ENCODE data around the gene TMEM132A. TPM values are rescaled to one million over a fixed set of nuclear protein-coding genes. Genes with fewer than 3 reads are reported as not detected.

Gene TMEM132A
- total and polyA plus RNA-seq, 2 of the 13 experiments (the other 11 are each of a cell fraction or from before 2014, with no cell fraction given) = 11.1 to 32.9 TPM

- ChIA-PET CTCF (ENCODE audit: low intra/inter-chr PET ratio, low total read pairs) (no interaction called here), POLR2A (no interaction called here)
- ATAC-seq = no peak
- H3K9ac ChIP-seq (ENCODE audit: insufficient read depth, low read depth, low read length) = no peak overlapping the region
- H3K27ac ChIP-seq (ENCODE audit: extremely low read length, insufficient read depth, low read length) = no peak overlapping the region
- BruUV-seq (replicated peaks) = no TSS peak
- H3K27me3 ChIP-seq (ENCODE audit: control insufficient read depth in 1 of 2, insufficient read depth in 2 of 2, low read length in 2 of 2) = peaks cover 1 to 68% of the 10 kb centered on the region in 2 experiments; a peak in 4 of 5 replicates
- DNase-seq (ENCODE audit: low spot score) = no peak
- H3K9me3 ChIP-seq (ENCODE audit: low read length) = no peaks in the 10 kb centered on the region
- WGBS (ENCODE audit: low lambda C conversion rate) = 4% methylated on average over 2 of the region's 2 CpGs
- H3K4me1 ChIP-seq (ENCODE audit: insufficient read depth, low read length) = no peaks in the 10 kb centered on the region
- in situ Hi-C loops (cut with HindIII; ENCODE audit: extremely low pct_ligation_motif_present, low pct_unique_long_range_greater_than_20kb) = no loop called here
- no peak overlapping the region for H3K4me3 ChIP-seq (replicated peaks in 1 of 3; ENCODE audit: insufficient read depth in 1 of 3, low read depth in 2 of 3, low read length in 3 of 3)
- no peak overlapping the region for H2AFZ ChIP-seq (ENCODE audit: low read length)
- intact Hi-C loops (cut with micrococcal nuclease; ENCODE audit: unreplicated experiment) = no loop called here
- no peaks in the 10 kb centered on the region for H4K20me1 ChIP-seq (ENCODE audit: insufficient read depth, low read length)
- no peak for FAIRE-seq
- H3K79me2 ChIP-seq (ENCODE audit: insufficient read depth, low read length) = no peaks in the 10 kb centered on the region
- H3K36me3 ChIP-seq (replicated peaks in 1 of 2; ENCODE audit: control insufficient read depth in 1 of 2, insufficient read depth in 2 of 2, low read length in 2 of 2) = no peaks in the 10 kb centered on the region
- H3K4me2 ChIP-seq (ENCODE audit: low read depth, low read length) = no peak overlapping the region
- TF ChIP-seq ZFP91 (CRISPR knock-in tag; IDR thresholded peaks at IDR 0.05; ENCODE audit: borderline replicate concordance) (no peak), ERF (CRISPR knock-in tag; IDR thresholded peaks at IDR 0.05) (no peak), ATF6 (CRISPR knock-in tag; conservative IDR thresholded peaks at IDR 0.05) (no peak)
These were observed 61.2 kb downstream of the TMEM132A start for GRCh38 chr11:60985501-60985900.
